Measurements from ENCODE around the gene ARRB1. TPM values are rescaled to one million over a fixed set of nuclear protein-coding genes. Genes with fewer than 3 reads are reported as not detected.

ARRB1 gene
- total RNA-seq, 2 experiments from 2014 or later: 26.7 to 27.8 TPM

GRCh38 chr11:75319035-75319877, 32.2 kb downstream of the ARRB1 start:
- ATAC-seq (ENCODE audit: poor library complexity) (no peak), DNase-seq (no peak)
- no peaks in the 10 kb centered on the region for H3K9me3 Mint-ChIP-seq
- peaks cover 16% of the 10 kb centered on the region for H3K36me3 Mint-ChIP-seq (ENCODE audit: low read depth)
- Histone ChIP-seq H3K27me3 (ENCODE audit: control insufficient read depth in 1 of 2, insufficient read depth in 2 of 2, low read length in 2 of 2) (no peaks in the 10 kb centered on the region), H3K4me1 (ENCODE audit: insufficient read depth, low read length) (peaks cover 25% of the 10 kb centered on the region), H3K9me3 (ENCODE audit: control insufficient read depth in 1 of 2, insufficient read depth in 1 of 2, low read length in 2 of 2) (no peaks in the 10 kb centered on the region), H3K36me3 (ENCODE audit: insufficient read depth, low read length) (peaks cover 4% of the 10 kb centered on the region), H3K27ac (ENCODE audit: low read depth in 1 of 2, low read length in 2 of 2) (no peak overlapping the region), H3K4me3 (ENCODE audit: low read length) (no peak overlapping the region)
- ChIA-PET POLR2A (no interaction called here), CTCF (no interaction called here)
- H3K4me1 Mint-ChIP-seq (ENCODE audit: low read depth): peaks cover 48% of the 10 kb centered on the region
- no peak overlapping the region for H3K27ac Mint-ChIP-seq
- H3K4me3 Mint-ChIP-seq: no peak overlapping the region
- H3K27me3 Mint-ChIP-seq: no peaks in the 10 kb centered on the region
- TF ChIP-seq, protein P1, sequence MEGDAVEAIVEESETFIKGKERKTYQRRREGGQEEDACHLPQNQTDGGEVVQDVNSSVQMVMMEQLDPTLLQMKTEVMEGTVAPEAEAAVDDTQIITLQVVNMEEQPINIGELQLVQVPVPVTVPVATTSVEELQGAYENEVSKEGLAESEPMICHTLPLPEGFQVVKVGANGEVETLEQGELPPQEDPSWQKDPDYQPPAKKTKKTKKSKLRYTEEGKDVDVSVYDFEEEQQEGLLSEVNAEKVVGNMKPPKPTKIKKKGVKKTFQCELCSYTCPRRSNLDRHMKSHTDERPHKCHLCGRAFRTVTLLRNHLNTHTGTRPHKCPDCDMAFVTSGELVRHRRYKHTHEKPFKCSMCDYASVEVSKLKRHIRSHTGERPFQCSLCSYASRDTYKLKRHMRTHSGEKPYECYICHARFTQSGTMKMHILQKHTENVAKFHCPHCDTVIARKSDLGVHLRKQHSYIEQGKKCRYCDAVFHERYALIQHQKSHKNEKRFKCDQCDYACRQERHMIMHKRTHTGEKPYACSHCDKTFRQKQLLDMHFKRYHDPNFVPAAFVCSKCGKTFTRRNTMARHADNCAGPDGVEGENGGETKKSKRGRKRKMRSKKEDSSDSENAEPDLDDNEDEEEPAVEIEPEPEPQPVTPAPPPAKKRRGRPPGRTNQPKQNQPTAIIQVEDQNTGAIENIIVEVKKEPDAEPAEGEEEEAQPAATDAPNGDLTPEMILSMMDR (IDR thresholded peaks at IDR 0.05): no peak
- intact Hi-C loops (cut with DNase I, micrococcal nuclease): no loop called here

- Histone ChIP-seq H3K27ac (ENCODE audit: low read depth in 1 of 2, low read length in 2 of 2) (no peak overlapping the region), H3K9me3 (ENCODE audit: control insufficient read depth in 1 of 2, insufficient read depth in 1 of 2, low read length in 2 of 2) (no peaks in the 10 kb centered on the region), H3K4me1 (ENCODE audit: insufficient read depth, low read length) (peaks cover 12% of the 10 kb centered on the region), H3K36me3 (ENCODE audit: insufficient read depth, low read length) (peaks cover 4% of the 10 kb centered on the region), H3K27me3 (ENCODE audit: control insufficient read depth in 1 of 2, insufficient read depth in 2 of 2, low read length in 2 of 2) (no peaks in the 10 kb centered on the region), H3K4me3 (ENCODE audit: low read length) (no peak overlapping the region)
- intact Hi-C loops (cut with DNase I, micrococcal nuclease): no loop called here
- H3K4me3 Mint-ChIP-seq: no peak overlapping the region
- no peak overlapping the region for H3K27ac Mint-ChIP-seq
- H3K36me3 Mint-ChIP-seq (ENCODE audit: low read depth): peaks cover 6% of the 10 kb centered on the region
- DNase-seq: no peak
- H3K4me1 Mint-ChIP-seq (ENCODE audit: low read depth): peaks cover 36% of the 10 kb centered on the region
- ChIA-PET POLR2A (no interaction called here), CTCF (no interaction called here)
- TF ChIP-seq, protein P1 (IDR thresholded peaks at IDR 0.05): no peak
- no peak for ATAC-seq (ENCODE audit: poor library complexity)
- no peaks in the 10 kb centered on the region for H3K27me3 Mint-ChIP-seq
- H3K9me3 Mint-ChIP-seq: no peaks in the 10 kb centered on the region
Measured at GRCh38 chr11:75317446-75318122, 33.9 kb downstream of the ARRB1 start.

GRCh38 chr11:75315439-75315805, 36.0 kb downstream of the ARRB1 start:
- no peak overlapping the region for H3K27ac Mint-ChIP-seq
- no peaks in the 10 kb centered on the region for H3K27me3 ChIP-seq (ENCODE audit: control insufficient read depth in 1 of 2, insufficient read depth in 2 of 2, low read length in 2 of 2)
- peaks cover 25% of the 10 kb centered on the region for H3K4me1 Mint-ChIP-seq (ENCODE audit: low read depth)
- no peaks in the 10 kb centered on the region for H3K9me3 ChIP-seq (ENCODE audit: control insufficient read depth in 1 of 2, insufficient read depth in 1 of 2, low read length in 2 of 2)
- no peak for DNase-seq
- no peak overlapping the region for H3K4me3 ChIP-seq (ENCODE audit: low read length)
- H3K27me3 Mint-ChIP-seq: no peaks in the 10 kb centered on the region
- H3K27ac ChIP-seq (ENCODE audit: low read depth in 1 of 2, low read length in 2 of 2): no peak overlapping the region
- ChIA-PET CTCF (no interaction called here), POLR2A (interaction anchor here (0.6 kb wide), 1 partner anchor 511 kb away, joined by 4 read pairs; no protein-coding TSS in a partner anchor)
- peaks cover 10% of the 10 kb centered on the region for H3K4me1 ChIP-seq (ENCODE audit: insufficient read depth, low read length)
- H3K36me3 ChIP-seq (ENCODE audit: insufficient read depth, low read length): no peaks in the 10 kb centered on the region
- H3K36me3 Mint-ChIP-seq (ENCODE audit: low read depth): no peaks in the 10 kb centered on the region
- H3K9me3 Mint-ChIP-seq: no peaks in the 10 kb centered on the region
- TF ChIP-seq, protein P1 (IDR thresholded peaks at IDR 0.05): no peak
- ATAC-seq (ENCODE audit: poor library complexity): no peak
- no peak overlapping the region for H3K4me3 Mint-ChIP-seq
- intact Hi-C loops (cut with DNase I, micrococcal nuclease): no loop called here

All from CD4-positive, alpha-beta T cell (primary cell).